T47D (cell line): ENCODE results near the gene PCSK5.

Experiments
- DNase-seq, 2 experiments: peaks; one replicate each; pipeline versions ENCODE4 v3.0.0 to v3.0.0-alpha.2; 2011 to 2012; ENCODE audit warnings: low read depth in 1 of 2, low spot score in 1 of 2
- JUND ChIP-seq: IDR thresholded peaks from 2 replicates; pipeline ENCODE4 v1.6.1; 2012; ENCODE audit warnings: low read depth
- in situ Hi-C: cut with HindIII; loops from 2 replicates; pipeline ENCODE4 v1.10.0; 2016; ENCODE audit warnings: low sequenced_read_pairs, low pct_unique_long_range_greater_than_20kb

PCSK5 gene

DNA sequence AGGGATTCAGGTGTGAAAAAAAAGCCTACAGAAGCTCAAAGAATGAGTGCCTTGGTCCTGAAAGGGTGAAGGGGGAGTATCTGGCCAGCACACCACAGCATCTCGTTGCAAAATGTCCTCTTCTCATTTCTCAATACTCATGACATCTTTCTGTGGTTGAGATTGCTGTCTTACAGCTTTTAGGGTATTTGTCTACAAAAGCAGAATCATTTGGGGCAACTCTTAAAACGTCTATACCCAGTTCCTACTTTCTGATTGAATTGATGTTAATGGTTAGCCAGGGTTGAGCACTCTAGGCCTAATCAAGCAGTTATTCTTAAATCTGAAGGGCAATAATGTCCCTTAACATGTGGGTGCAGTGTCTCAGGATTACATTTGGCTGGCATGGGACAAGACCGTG lies 21.2 kb upstream of the PCSK5 start:
- no peak for DNase-seq

DNA sequence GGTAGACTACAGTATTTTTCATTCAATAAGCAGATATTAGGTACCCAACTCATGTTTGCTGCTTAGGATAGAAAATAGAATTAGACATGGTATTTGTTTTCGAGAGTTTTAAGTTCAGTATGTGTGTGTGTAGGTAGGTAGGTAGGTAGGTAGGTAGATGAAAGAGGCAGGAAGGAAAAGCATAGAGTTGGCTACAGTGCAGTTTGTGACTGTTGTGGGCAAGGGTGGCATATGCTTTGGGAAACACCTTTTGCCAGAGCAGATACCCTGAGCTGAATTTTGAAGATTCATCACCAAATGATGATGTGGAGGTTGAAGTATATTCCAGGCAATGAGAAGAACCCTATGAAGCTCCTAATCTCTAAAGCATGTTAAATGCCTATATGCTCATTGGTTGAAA lies 20.0 kb upstream of the PCSK5 start:
- in situ Hi-C loops = no loop called here
- DNase-seq = no peak
- no peak for TF ChIP-seq JUND

More for the DNA sequence above, 21.2 kb upstream of the PCSK5 start:
- in situ Hi-C loops = no loop called here
- no peak for TF ChIP-seq JUND

DNA sequence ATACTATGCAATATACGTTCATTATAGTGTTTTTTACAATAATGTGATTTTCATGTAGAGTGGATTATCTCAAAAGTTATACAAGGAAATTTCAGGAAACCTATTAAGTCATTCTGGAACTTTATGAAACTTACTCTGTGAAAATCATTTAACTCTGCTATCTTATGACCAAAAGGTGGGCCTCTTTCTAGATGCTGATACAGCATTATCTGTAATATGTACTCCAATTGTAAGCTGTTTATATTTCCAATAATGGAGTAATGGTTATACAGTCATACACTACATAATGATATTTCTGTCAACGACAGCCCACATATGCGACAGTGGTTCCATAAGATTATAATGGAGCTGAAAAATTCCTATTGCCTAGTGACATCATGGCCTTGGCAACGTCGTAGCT lies 18.8 kb upstream of the PCSK5 start:
- TF ChIP-seq JUND = no peak

DNA sequence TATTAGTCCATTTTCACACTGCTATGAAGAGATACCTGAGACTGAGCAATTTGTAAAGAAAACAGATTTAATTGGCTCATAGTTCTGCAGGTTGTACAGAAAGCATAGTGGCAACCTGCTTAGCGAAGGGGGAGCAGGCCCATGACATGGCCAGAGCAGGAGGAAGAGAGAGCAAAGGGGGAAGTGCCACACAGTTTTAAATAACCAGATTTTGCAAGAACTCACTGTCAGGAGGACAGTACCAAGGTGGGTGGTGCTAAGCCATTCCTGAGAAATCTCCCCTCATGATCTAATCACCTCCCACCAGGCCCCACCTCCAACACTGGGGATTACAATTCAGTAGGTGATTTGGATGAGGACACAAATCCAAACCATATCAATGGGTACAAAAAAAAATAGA lies 16.8 kb upstream of the PCSK5 start:
- DNase-seq = no peak
- TF ChIP-seq JUND = no peak
- in situ Hi-C loops = no loop called here

More for the DNA sequence above, 18.8 kb upstream of the PCSK5 start:
- DNase-seq = no peak
- in situ Hi-C loops = no loop called here

DNA sequence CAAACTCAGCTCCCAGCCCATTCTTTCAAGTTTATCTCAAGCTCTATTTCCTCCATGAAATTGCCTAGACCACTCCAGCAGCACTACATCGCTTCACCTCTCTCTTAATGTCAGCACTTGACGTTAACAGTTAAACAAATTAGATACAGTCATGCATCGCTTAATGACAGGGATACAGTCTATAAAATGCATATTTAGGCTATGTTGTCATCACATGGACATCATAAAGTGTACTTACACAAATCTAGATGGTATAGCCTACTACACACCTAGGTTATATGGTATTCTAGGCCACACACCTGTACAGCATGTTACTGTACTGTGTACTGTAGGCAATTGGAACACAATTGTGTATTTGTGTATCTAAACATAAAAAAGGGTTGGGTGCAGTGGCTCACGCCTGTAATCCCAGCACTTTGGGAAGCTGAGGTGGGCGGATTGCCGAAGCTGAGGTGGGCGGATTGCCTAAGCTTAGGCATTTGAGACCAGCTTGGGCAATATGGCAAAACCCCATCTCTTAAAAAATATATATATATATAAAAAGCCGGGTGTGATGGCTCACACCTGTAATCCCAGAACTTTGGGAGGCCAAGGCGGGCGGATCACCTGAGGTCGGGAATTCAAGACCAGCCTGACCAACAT lies 13.4 kb upstream of the PCSK5 start:
- TF ChIP-seq JUND = no peak
- no peak for DNase-seq
- in situ Hi-C loops = no loop called here

DNA sequence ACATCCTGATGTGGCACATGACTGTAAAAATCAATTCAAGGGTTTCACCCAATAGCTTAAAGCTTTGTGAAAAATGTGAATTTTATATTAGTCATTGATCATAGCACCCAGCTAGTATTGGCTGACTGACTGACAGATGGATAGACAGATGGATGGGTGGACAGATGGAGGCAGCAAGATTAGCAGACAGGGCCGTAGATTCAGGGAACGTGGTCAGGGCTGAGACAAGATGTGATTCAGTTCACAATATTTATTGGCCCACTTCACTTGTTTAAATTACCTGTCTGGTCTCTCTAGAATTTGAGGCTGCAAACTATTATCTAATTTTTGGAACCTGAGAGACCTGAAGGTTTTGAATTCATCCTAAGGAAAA lies 12.0 kb upstream of the PCSK5 start:
- in situ Hi-C loops = no loop called here
- DNase-seq = no peak
- TF ChIP-seq JUND = no peak

DNA sequence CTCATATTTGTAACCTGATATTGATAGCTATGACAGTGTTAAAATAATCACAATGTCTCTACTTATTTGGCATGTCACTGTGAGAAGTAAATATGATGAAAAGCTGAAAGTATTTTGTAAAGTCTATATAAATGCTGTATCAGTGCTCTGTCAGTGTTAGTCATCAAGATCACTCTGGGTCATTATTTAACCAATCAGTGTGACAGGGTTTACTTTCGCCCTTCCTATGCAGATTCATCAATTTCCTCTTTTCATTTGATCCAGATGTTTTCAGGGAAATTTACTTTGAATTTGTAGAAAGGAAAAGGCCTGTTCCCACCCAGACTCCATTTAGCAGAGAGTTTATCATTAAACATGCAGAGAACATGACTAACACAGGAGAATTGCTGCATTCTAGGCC lies 9.9 kb upstream of the PCSK5 start:
- no peak for DNase-seq
- in situ Hi-C loops = no loop called here
- no peak for TF ChIP-seq JUND

DNA sequence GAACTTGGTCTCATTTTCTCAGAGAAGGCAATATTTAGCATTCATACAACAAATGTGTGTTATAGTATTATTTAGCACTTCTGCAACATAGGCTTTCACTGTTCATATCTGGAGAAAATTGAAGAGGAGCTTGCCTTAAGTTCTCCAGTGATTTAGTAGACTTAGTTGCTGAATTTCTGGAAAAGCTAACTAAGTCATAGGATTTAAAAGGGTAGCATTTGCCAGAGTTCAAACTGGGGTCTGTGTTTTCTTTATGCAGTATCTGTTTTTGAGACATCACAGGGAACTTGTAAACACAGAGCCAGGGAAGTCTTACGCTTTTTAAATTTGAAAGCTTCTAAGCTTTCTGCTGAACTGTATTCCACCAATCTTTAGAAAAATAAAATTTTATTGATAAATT lies 8.7 kb upstream of the PCSK5 start:
- in situ Hi-C loops = no loop called here
- no peak for TF ChIP-seq JUND
- no peak for DNase-seq

DNA sequence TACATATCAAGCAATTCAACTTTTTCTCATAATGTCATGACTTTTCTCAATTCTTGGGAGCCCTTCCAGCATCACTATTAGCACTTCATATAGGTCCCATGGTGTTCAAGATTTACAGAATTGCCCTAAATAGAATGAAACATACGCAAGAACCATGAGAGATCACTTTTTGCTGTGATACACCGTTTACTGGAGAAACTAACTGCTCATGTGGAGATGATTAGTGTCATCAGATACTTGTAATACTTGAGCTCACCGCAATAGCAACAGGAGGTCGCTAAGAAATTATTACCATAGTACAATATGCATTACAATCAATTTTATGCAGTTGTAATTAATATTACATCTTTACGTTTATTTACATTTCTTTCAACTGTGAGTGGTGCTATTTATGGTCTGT lies 4.8 kb upstream of the PCSK5 start:
- no peak for TF ChIP-seq JUND
- in situ Hi-C loops = no loop called here
- no peak for DNase-seq

DNA sequence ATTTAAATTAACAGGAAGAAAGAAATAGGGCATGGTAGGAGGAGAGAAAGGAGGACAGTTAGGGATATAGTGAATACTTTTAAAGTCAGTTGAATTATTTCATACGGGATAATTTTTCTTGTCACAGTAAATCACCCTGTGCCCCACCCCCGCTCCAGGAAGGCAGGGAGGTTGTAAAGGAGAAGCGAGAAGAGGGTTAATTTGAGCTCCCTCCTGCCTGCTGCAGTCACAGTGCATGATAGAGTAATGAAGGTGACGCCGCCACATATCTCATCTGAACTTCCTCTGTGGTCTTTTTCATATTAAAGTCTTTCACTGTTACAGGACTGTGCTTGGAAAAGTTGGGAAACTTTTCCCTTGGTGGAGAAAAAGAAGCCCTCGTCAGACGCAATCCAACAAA lies 896 bp upstream of the PCSK5 start:
- in situ Hi-C loops = no loop called here
- no peak for TF ChIP-seq JUND
- DNase-seq = no peak

DNA sequence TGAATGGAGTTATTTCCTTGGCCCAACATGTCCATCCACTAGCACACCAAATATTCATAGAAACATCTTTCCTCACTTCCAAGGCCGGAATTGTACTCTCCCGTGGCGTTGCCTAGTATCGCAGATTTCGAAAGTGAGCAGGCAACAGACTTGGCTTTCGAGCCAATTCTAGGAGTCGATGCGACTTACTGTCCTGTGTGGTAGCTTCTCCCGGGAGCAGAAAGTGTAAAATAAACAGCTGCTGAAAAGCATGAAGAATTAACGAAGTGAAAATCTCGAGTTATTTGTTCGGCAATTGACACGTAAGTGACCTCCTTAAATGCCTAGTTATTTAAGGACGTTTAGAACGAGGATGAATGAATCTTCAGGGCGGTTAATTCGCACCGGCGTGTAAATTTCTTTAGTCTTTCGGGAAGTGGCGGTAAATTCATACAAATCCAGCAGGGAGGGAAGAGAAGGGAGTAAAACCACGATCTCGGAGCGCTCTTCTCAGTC lies 449 bp upstream of the PCSK5 start:
- in situ Hi-C loops = no loop called here
- DNase-seq = peak; percentile 13 to 27
- TF ChIP-seq JUND = no peak

DNA sequence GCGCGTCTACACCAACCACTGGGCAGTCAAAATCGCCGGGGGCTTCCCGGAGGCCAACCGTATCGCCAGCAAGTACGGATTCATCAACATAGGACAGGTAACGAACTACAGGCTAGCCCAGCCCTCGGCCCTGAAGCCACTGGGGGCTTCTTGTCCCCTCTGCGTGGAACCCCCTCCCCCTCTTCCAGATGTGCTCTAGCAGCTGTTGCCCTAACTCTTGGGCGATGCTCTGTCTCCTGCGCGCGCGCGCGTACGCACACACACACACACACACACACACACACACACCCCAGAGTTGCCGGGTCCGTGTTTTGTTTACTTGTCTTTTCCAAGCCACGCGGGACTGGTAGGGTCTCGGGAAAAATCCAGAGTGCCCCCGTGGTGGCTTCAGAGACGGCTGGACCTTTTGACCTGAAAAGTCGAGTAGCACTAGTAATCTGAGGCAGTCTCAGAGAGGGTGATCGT lies 836 bp downstream of the PCSK5 start:
- DNase-seq = no peak
- in situ Hi-C loops = no loop called here
- no peak for TF ChIP-seq JUND

DNA sequence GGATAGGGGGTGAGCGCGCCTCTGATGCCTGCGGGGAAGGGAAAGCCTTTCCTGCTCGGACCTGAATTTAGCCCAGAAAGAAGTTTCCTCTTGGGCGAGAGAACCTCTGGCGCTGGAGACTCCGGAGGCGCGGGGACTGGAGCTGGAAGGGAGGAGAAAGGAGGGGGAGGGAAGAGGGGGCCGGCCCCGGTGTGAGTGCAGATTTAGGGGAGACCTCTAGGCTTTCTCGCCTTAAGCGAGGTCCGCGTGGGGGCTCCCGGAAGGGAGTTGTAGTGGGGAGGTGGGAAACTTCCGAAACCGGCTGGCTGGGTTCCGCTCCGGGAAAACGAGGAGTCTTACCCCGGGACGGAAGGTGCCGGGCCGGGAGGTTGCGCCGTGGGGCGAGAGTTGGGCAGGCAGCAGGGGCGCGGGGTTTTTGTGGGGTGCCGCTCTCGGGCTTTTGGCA lies 1.3 kb downstream of the PCSK5 start:
- DNase-seq = no peak
- in situ Hi-C loops = no loop called here
- TF ChIP-seq JUND = no peak
